ENCODE results near the gene DNAJC18. TPM values are rescaled to one million over a fixed set of nuclear protein-coding genes. Genes with fewer than 3 reads are reported as not detected.

DNAJC18 gene
- total RNA-seq, 1 experiment from 2014 or later, result 6.7 TPM

GRCh38 chr5:139418793-139419192 lies 20.5 kb downstream of the DNAJC18 start:
- no peaks in the 10 kb centered on the region for H3K36me3 Mint-ChIP-seq (ENCODE audit: insufficient read depth, unreplicated experiment)

GRCh38 chr5:139417214-139417613 lies 22.1 kb downstream of the DNAJC18 start:
- no TSS peak for BruUV-seq (replicated peaks)
- CTCF ChIA-PET, result interaction anchor here (0.5 to 1.2 kb wide), 2 partner anchors 11 to 510 kb away, joined by 3 to 4 read pairs; no protein-coding TSS in a partner anchor

More at GRCh38 chr5:139418793-139419192, 20.5 kb downstream of the DNAJC18 start:
- TF ChIP-seq CTCF (IDR thresholded peaks at IDR 0.05; ENCODE audit: unreplicated experiment), result no peak
- H3K4me3 Mint-ChIP-seq (ENCODE audit: low read depth, unreplicated experiment), result no peak overlapping the region
- H3K9me3 Mint-ChIP-seq (ENCODE audit: low read depth, unreplicated experiment), result no peaks in the 10 kb centered on the region
- no TSS peak for BruUV-seq (replicated peaks)
- no peak overlapping the region for H3K27ac Mint-ChIP-seq (ENCODE audit: unreplicated experiment)
- H3K27me3 Mint-ChIP-seq (ENCODE audit: unreplicated experiment), result no peaks in the 10 kb centered on the region
- intact Hi-C loops (cut with micrococcal nuclease; ENCODE audit: unreplicated experiment), result no loop called here
- no peaks in the 10 kb centered on the region for H3K4me1 Mint-ChIP-seq (ENCODE audit: low read depth, unreplicated experiment)
- no peak for DNase-seq
- CTCF ChIA-PET, result no interaction called here

GRCh38 chr5:139416651-139417050 lies 22.7 kb downstream of the DNAJC18 start:
- H3K4me3 Mint-ChIP-seq (ENCODE audit: low read depth, unreplicated experiment), result no peak overlapping the region
- CTCF ChIA-PET, result interaction anchor here (0.5 kb wide), 1 partner anchor 511 kb away, joined by 4 read pairs; no protein-coding TSS in a partner anchor
- no peaks in the 10 kb centered on the region for H3K36me3 Mint-ChIP-seq (ENCODE audit: insufficient read depth, unreplicated experiment)
- peaks cover 21% of the 10 kb centered on the region for H3K27me3 Mint-ChIP-seq (ENCODE audit: unreplicated experiment)
- no peak overlapping the region for H3K27ac Mint-ChIP-seq (ENCODE audit: unreplicated experiment)
- no peaks in the 10 kb centered on the region for H3K9me3 Mint-ChIP-seq (ENCODE audit: low read depth, unreplicated experiment)
- no peak for DNase-seq
- no peak for TF ChIP-seq CTCF (IDR thresholded peaks at IDR 0.05; ENCODE audit: unreplicated experiment)
- intact Hi-C loops (cut with micrococcal nuclease; ENCODE audit: unreplicated experiment), result no loop called here
- no TSS peak for BruUV-seq (replicated peaks)
- H3K4me1 Mint-ChIP-seq (ENCODE audit: low read depth, unreplicated experiment), result no peaks in the 10 kb centered on the region

More at GRCh38 chr5:139417214-139417613, 22.1 kb downstream of the DNAJC18 start:
- DNase-seq, result no peak
- Mint-ChIP-seq H3K27ac (ENCODE audit: unreplicated experiment) (no peak overlapping the region), H3K36me3 (ENCODE audit: insufficient read depth, unreplicated experiment) (no peaks in the 10 kb centered on the region), H3K27me3 (ENCODE audit: unreplicated experiment) (peaks cover 15% of the 10 kb centered on the region), H3K9me3 (ENCODE audit: low read depth, unreplicated experiment) (no peaks in the 10 kb centered on the region), H3K4me3 (ENCODE audit: low read depth, unreplicated experiment) (no peak overlapping the region), H3K4me1 (ENCODE audit: low read depth, unreplicated experiment) (no peaks in the 10 kb centered on the region)
- no peak for TF ChIP-seq CTCF (IDR thresholded peaks at IDR 0.05; ENCODE audit: unreplicated experiment)
- intact Hi-C loops (cut with micrococcal nuclease; ENCODE audit: unreplicated experiment), result no loop called here

- TF ChIP-seq CTCF (IDR thresholded peaks at IDR 0.05; ENCODE audit: unreplicated experiment), result no peak
- no peak overlapping the region for H3K4me3 Mint-ChIP-seq (ENCODE audit: low read depth, unreplicated experiment)
- intact Hi-C loops (cut with micrococcal nuclease; ENCODE audit: unreplicated experiment), result no loop called here
- no peaks in the 10 kb centered on the region for H3K9me3 Mint-ChIP-seq (ENCODE audit: low read depth, unreplicated experiment)
- CTCF ChIA-PET, result no interaction called here
- H3K27me3 Mint-ChIP-seq (ENCODE audit: unreplicated experiment), result peaks cover 22% of the 10 kb centered on the region
- BruUV-seq (replicated peaks), result no TSS peak
- H3K4me1 Mint-ChIP-seq (ENCODE audit: low read depth, unreplicated experiment), result no peaks in the 10 kb centered on the region
- no peak overlapping the region for H3K27ac Mint-ChIP-seq (ENCODE audit: unreplicated experiment)
- no peak for DNase-seq
- no peaks in the 10 kb centered on the region for H3K36me3 Mint-ChIP-seq (ENCODE audit: insufficient read depth, unreplicated experiment)
Observed at GRCh38 chr5:139415869-139416268, 23.5 kb downstream of the DNAJC18 start.
